GM19240 (cell line): ENCODE data around the gene SPATA21.
"Not testable (repeated sequence)": the region's sequence is repeated elsewhere in the genome, so short reads cannot be mapped to it uniquely, and the experiment has no call there.

ENCODE experiments used
- DNase-seq: peaks from one replicate; pipeline ENCODE4 v3.0.0; 2011; ENCODE audit warnings: low spot score; ENCODE audit not compliant: insufficient read length

SPATA21 gene

DNA sequence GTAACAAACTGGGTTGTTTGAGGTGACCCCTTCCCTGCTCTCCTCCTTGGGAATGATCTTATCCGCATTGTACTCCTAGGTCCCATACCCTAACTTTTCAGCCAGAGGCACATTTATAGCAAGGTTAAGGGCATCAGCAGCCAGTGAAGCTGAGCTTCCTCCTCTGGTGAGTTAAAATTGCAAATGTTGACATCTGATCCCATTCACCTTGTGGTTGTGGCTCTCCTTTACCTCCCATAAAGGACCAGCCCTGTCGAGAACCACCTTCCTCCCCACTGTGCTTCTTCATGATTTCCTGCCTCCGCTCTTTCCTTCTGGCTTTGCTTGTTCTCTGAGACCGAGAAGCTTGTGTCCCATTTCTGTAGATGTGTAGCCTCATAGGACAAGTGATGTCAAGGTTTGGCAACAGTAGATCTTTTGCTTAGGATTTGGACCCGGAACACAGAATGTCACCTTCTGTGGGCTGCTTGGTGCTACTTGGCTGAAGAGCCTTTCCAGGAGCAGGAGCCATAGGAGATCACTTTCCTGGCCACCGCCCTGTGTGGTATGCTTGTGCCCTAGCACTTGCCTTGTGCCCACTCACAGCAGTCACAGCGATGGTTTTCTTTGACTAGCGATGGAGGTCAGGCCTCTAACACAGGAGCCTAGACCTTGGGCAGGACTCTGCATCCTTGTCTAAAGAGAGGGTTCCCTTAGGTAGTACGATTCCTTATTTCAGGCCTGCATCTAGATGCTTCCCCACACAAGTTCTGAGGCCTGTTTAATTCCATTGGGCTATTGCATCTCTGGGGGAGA is 51.4 kb downstream of the SPATA21 start:
- DNase-seq, result no peak

DNA sequence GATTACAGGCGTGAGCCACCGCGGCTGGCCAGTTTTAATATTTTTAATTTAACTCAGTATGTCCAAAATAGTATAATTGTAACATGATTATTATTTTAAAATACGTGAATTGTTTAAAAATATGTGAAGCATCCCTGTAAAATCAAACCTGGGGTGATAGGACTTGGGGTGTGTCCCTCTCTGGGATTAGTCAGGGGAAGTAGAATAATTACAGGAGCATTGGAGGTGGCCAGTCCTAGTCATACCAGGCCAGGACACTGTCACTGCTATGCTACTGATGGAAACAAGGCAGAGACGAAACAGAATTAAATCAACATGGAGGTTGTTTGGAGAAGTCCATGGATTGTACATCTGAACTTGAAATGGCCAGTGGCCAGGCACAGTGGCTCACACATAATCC is 53.3 kb downstream of the SPATA21 start:
- no peak for DNase-seq

DNA sequence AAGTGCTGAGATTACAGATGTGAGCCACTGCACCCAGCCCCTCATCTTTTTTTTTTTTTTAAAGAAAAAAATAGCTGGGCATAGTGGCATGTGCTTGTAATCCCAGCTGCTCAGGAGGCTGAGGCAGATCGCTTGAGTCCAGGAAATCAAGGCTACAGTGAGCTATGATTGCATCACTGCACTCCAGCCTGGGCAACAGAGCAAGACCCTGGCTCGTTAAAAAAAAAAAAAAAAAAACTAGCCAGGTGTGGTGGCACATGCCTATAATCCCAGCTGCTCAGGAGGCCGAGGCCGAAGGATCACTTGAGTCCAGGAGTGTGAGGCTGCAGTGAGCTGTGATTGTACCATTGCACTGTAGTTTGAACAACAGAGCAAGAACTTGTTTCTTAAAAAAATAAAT is 56.4 kb downstream of the SPATA21 start:
- no peak for DNase-seq

DNA sequence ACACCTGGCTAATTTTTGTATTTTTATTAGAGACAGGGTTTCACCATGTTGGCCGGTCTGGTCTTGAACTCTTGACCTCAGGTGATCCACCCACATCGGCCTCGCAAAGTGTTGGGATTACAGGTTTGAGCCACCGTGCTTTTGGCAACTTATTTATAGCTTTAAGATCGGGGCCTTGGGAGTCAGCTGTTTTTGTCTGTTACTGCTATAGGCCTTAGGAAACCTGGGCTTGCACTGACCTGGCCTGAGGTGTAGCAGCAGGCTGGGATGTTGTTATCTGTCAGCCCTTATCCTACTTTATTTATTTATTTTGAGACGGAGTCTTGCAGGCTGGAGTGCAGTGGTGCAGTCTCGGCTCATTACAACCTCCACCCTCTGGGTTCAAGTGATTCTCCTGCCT is 58.8 kb downstream of the SPATA21 start:
- no peak for DNase-seq

DNA sequence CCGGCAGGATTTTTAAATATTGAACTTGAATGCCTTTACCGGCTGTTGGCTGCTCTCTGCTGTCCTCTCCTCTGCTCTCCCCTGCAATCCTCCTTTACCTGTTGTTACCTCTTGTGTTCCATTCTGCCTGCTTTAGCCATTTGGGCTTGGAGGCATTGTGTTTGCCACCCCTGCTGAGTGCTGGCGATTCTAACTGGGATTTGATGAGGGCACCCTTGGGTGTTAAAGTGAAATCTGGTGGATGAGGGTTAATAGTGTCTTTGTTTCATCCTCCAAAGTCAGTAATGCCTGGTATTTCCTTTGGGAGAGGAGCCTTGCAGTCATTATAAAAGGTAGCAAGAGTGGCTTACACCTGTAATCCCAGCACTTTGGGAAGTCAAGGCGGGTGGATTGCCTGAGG is 60.3 kb downstream of the SPATA21 start:
- no peak for DNase-seq

DNA sequence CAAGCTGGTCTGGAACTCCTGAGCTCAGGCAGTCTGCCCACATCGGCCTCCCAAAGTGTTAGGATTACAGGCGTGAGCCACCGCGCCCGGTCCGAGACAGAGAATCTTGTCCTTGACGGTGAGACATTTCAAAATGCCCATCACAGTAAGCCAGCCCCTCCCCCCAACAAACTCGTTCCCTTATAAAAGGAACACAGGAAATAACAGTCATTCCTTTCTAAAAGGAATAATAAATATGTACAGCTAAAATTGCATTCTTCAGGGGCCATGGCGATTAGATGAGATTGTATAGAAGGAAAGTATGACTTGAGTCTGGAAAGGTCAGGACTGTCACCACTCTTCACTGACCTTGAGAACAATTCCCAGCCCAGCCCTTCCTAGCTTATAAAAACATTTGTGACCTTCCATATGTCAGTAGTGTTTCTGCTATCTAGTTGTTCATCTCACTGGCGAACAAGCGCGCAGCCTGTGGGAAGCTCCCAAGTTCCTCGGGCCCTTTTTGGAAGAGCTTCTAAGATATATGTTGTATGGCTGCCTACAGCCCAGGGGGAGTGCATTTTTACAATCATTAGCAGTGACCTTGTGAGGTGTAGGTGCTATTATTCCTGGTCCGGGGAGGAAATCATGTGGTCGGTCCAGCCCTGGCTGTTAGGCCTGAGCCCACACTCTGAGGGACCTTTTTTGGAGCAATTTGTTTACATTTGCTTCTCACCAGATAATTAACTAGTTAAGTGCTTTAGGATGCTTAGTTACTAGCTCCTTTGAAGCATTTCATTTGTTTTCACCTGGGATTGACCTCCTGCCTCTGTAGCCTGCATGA is 61.5 kb downstream of the SPATA21 start:
- DNase-seq, result no peak

DNA sequence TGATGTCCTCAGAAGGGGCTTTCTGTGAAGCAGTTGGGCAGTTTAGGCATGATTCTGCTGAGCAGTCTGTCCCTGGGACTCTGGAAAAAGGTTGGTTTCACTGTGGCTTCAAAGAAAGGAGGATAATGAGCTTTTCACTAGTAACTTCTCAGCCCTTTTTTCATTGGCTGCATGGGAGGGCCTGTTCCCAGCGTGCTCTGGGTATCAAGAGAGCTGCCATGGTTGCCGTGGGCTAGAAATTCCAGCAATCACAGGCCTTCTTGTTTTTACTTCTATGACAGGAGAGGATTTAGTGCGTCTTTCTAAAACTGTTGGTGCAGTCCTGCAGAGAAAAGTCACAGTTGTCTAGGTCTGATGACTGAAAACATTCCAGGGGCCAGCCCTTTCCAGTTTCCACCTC is 63.0 kb downstream of the SPATA21 start:
- no peak for DNase-seq

DNA sequence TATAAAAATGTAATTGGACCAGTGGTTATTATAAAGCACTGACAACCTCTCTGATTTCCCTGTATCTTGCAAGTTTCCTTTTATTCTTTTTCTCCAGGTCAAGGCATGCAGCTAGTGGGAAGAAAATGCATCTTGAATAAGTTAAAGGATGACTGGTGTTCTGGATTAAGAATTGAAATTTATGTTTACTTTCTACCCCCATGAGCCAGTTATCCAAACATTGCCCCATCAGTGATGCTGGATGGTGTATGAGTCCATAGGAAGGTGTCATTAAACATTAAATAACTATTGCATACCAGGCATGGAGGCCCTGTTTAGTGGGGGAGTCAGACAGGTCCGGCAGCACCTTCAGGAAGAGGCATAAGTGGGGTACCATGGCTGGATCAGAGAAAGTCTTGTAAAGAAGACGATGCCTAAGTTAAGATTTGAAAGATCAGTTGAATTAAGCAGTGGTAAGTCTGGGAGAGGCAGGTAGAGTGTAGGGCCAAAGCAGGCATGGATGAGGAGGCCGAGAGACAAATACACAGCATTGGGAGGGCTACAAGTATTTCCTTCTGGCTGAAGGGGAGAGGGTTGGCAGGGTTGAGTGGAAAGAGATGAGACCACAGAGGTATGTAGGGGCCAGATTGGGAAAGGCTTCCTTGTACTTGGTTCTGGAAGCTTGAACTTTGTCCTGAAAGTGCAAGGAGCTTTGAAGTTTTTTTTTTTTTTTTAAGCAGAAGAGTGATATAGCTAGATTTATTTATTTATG is 64.5 kb downstream of the SPATA21 start:
- no peak for DNase-seq

DNA sequence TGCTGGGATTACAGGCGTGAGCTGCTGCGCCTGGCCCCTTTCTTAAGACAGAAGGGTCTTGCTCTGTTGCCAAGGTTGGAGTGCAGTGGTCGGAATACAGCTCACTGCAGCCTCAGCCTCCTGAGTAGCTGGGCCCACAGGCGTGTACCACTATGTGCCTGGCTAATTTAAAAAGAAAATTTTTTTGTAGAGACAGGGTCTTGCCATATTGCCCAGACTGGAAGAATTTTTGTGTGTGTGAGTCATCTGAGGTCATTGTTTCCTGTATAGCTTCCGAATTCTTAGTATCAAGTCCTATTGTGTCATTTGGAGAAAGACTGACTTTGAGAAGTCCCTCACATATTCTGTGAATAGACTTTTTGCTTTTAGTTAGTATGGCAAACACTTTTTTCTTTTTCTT is 65.5 kb downstream of the SPATA21 start:
- no peak for DNase-seq

DNA sequence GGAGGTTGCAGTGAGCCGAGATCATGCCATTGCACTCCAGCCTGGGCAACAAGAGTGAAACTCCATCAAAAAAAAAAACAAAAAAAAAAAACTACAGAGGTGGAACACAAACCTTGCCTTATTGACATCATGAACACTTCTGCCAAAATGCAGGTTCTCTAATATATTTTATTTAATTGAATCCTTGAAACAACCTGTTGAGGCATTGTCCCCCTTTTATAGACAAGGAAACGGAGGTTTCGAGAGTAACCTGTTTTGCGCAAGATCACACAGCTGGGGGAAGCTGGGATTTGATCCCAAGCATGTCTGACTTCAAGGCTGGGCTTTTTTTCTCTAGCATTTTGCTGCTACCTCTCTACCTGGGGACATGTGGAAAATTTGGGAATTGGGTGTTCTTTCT is 67.4 kb downstream of the SPATA21 start:
- no peak for DNase-seq

DNA sequence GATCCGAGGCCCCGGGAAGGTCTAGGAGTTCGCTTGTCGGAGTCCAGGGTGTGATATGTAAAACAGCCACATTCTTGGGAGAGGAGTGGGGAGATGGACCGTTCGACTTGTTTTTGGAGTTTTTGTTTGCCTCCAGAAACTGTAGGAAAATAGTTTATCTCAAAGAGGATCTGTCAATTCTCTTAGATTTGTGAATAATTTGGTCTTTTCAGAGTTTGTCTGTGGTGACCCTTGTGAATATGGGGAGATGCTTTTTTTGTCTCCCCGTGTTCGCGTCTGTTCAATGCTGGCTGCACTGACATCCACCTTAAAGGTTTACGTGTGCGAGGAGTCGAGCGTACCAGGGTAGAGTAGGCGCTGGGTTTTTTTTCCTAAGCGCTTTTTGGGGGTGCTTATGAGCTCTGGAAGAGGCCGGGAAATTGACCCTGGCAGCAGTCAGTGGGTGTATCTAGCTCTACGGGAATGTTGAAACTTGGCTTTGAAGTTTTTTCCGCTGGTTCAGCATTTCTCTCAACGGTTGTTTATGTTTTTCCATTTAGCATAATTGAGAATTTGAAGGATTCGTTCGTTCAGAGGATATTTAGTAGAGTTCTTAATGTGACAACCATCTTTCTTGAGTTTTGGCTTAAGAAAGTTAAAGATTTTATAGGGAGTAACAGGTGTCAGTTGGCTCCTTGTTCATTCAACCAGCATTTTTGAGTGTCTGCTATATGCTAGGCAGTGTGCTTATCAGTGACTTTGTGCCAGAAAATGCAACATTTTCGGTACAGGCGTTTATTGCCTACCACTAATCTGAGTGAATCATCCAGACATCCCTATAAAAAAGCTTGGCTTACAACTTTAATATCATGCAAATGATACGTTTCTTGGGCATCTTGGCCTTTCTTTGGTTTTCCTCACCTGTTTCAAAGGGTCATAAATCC is 69.0 kb downstream of the SPATA21 start:
- no peak for DNase-seq

DNA sequence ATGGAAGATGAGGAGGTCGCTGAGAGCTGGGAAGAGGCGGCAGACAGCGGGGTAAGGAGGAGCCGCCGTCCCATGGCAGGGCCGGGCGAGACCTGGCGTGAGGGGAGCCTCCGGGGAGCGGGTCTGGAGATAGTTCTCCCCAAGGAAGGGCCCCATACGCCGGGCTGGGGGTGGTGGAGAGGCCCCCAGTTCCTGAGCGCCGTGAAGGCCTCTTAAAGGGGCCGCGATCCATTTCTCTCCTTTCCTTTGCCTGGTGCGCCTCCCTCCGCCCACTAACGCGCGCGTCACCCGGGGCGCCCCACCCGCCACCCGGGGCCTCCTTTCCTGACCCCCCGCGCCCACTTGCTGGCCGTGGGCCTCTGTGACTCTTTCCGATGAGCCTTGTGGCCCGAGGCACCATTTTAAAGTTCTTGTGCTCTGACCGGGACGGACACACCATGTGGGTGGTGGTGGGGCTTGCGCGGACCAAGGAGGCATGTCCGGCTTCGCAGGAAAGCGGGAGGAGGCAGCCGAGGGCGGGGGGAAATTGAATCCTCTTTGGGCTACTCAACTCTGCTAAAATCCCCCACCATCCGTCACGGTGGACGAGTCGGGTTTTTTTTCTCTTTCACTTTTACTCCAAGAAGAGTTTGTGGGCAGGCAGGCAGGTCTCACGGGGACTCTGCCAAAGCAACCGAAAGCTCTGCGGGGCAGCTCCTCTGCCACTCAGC is 69.8 kb downstream of the SPATA21 start:
- DNase-seq, result peak; percentile 70

DNA sequence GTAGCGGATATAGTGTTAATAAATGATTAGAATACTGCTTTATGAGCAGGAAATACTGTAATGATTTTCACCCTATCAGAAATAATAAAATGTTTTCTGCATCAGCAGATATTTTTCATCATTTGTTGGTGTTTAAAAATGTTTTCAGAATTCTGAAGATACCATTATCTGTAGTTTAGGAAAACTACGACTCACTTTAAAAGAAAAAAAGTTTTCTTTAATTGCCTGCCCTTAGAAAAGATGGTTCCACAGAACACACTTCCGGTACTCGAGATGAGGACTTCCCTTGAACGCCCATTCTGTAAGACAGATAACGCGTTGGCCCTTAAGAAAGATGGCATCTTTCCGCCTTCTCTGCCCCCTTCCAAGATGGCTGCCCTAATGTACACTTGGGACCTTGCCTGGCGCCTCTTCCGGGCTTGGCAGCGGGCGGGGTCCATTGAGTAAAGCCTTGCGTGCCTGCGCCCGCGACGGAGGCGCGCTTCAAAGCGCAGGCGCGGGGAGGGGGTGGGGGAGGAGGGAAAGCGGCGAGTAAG is 70.4 kb downstream of the SPATA21 start, which contains the start of gene SZRD1:
TSS of gene SZRD1 (plus strand) at position 521 of the 536 bp plus-strand sequence. CDS start 16 bp downstream, outside the sequence.
- peak; percentile 61 for DNase-seq

DNA sequence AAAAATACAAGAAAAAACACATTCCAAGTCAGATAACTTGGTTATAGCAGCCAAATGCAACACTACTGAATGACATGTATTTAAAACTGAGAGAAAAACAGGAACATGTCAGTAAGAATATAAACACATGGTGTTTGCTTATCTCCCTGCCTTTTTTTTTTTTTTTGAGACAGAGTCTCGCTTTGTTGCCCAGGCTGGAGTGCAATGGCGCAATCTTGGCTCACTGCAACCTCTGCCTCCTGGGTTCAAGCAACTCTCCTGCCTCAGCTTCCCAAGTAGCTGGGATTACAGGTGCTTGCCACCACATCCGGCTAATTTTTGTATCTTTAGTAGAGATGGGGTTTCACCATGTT is 72.1 kb downstream of the SPATA21 start:
- not testable (repeated sequence) for DNase-seq

DNA sequence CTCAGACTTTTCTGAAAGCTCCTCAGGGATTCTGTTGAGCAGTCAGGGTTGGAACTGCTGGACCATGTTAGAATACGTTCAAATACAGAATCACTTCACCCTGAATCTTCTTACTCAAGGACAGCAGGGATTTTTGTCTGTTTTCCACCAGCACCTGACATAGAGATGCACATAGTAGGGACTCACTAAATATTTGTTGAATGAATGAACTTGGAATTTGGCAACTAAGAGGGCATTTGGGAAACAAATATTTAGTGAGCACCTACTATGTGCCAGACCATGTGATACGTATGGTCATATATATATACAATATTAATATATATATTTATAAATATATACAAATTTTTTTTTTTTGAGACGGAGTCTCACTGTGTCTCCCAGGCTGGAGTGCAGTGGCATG is 80.4 kb downstream of the SPATA21 start:
- DNase-seq, result no peak

DNA sequence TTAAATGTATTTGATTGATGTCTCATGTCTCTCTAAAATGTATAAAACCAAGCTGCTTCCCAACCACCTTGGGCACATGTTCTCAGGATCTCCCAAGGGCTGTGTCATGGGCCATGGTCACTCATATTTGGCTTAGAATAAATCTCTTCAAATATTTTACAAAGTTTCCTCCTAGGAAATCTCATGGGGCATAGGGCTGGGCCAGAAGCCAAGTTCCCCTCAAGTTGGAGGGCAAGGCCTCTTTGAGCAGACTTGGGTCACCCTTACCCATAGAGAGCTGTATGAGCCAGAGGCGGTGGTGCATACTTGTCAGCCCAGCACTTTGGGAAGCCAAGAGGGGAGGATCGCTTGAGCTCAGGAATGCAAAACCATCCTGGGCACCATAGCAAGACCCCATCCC is 82.6 kb downstream of the SPATA21 start:
- no peak for DNase-seq

DNA sequence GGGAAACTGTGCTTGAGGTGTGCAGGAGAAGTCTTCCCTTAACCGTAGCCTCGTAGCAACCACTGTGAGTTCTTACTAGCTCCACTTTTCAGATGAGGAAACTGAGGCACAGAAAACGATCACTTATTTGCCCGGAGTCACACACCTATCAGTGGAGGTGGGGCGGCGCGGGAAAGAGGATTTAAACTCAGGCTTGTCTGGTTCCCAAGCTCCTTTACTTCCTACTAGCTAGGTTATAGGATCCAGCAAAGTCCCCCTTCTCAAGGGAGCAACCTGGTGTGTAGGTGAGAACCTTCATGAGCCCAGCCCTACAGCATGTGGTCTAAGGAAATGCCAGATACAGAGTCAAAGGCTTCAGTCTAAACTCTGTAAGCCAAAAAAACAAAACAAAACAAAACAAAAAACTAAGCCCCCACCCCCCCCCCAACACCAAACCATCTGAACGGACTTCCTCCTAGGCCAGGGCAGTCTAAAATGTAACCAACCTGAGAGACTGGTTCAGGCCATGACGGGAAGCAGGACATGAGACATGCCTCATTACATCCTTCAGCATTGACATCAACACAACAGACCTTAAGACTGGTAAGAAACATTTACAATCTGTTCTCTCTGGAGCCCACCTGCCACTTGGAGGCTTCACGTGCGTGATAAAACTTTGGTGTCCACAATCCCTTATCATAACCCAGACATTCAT is 84.2 kb downstream of the SPATA21 start:
- no peak for DNase-seq

DNA sequence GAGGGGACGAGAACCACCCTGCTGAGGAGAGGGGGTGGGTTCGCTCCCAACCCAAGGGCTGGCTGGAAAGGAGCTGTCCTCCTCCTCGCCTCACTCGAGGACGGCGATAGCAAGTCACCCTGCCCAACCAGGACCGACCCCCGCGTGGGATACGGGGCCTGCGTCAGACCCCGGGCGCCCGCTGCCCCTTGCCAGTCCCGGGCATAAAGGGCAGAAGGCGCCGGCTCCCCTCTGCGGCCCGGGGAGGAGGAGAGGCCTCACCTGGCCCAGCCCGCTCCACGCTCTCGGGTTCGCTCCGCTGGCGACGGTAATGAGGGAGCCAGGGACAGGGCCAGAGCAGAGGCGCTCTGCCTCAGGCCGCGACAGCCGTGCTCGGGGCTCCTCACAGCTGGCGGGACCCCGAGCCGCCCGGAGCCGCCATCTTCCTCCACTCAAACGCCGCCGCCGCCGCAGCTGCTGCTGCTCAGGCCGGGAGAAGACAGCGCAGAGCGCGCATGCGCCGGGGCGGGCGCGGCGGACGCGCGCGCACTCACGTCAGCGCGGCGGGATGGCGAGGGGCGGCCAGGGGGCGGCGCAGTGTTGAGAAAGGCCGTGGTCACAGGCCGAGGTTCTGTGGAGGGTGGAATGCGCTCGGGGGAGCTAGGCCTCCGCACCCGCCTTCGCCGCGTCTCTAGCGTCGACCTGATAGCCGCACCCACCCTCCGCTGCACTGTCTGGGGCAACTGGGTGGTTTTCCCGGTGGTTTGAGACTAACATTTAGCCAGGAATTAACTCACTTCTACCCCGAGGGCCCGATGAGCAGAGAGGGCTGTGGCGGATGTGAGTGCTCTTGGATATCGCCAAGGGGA is 85.0 kb downstream of the SPATA21 start, which contains the start of gene FBXO42:
TSS of gene FBXO42 (minus strand) at position 487 of the 848 bp plus-strand sequence. CDS start 37,062 bp downstream, outside the sequence.
- peak; percentile 83 for DNase-seq
